C4-2B (cell line): ENCODE data around the gene ERC2.

Experiments used
- CTCF ChIP-seq: fragments of 450-650 bp; conservative IDR thresholded peaks from 2 replicates; pipeline ENCODE4 v1.5.1; 2017; ENCODE audit warnings: mild to moderate bottlenecking
- ZFX ChIP-seq: fragments of 450-650 bp; IDR thresholded peaks from 2 replicates; pipeline ENCODE4 v1.6.1; 2017

GRCh38 chr3:56094170-56094569 is 374.1 kb downstream of the ERC2 start:
- TF ChIP-seq CTCF (no peak), ZFX (no peak)
